ENCODE results near the gene NELL2.
A peak's percentile ranks its signal among the peaks of the same experiment; 100 is the strongest.
"Not testable (repeated sequence)": the region's sequence is repeated elsewhere in the genome, so short reads cannot be mapped to it uniquely, and the experiment has no call there.

The NELL2 gene

GRCh38 chr12:44775901-44776300, 100.2 kb downstream of the NELL2 start:
- no peak for DNase-seq

- peak; percentile 64 to 66 for DNase-seq
These were observed 101.2 kb downstream of the NELL2 start for GRCh38 chr12:44774815-44775411.

- no peak for DNase-seq
These were observed 104.6 kb downstream of the NELL2 start for GRCh38 chr12:44771485-44772021.

GRCh38 chr12:44765796-44766195, 110.3 kb downstream of the NELL2 start:
- DNase-seq: no peak

DNA sequence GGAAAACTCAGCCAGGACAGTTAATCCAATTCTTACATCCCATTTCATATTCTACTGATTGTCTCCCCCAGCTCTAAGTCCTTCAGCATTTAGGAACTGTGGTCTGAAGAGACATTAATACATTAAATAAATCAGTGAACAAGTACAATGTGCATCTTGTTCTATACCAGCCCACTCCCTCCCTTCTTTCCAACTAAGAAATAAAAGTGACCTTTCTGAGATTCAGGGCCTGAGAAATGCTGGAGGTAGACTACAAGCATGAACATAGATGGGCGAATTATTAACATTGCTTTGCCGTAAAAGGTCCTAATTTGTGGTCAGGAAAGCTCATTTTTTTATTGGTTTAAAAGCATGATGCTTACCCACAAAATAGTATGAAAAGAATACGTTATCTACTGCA, 113.1 kb downstream of the NELL2 start:
- DNase-seq: no peak

- no peak for DNase-seq
These were observed 116.8 kb downstream of the NELL2 start for GRCh38 chr12:44759289-44759688.

GRCh38 chr12:44750468-44750867, 125.6 kb downstream of the NELL2 start:
- no peak for DNase-seq

GRCh38 chr12:44749566-44749965, 126.5 kb downstream of the NELL2 start:
- DNase-seq: no peak

DNA sequence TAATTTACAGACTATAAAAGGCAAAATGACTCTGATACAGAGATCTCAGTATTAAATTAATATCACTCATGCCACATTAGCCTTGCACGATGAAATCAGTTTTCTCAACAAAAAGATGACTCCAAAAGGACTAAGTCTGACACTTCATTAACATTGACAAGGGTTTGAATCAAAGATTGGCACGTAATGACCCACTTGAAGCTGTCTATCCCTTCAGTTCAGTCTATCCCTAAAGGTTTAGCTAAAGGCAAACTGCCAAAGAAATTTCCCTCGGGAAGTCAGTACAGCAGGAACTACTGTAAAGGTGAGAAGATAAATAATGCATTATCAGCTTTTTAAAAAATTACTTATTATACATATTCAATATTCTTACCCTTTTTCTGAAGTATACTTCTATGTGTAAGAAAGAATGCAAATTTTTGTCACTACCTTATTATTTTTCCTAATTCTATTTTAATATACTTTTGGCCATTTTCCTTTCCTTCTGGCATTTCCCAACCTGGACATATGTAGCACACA, 127.1 kb downstream of the NELL2 start:
- no peak for DNase-seq

- not testable (repeated sequence) for DNase-seq
These were observed 134.7 kb downstream of the NELL2 start for GRCh38 chr12:44741292-44741980.

GRCh38 chr12:44738051-44738450, 138.1 kb downstream of the NELL2 start:
- DNase-seq: no peak

DNA sequence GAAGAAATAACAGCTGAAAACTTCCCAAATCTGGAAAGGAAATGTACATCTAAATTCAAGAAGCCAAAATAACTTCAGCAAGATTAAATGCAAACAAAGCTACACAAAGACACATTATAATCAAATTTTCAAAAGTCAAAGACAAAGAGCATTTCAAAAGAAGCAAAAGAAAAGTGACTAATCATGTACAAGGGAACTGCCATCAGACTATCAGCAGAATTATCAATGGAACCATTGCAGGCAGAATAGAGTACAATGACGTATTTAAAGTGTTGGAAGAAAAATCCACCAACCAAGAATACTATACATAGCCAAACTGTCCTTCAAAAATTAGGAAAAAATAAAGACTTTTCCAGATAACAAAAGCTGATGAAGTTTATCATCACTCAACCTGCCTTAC, 147.5 kb downstream of the NELL2 start:
- DNase-seq: no peak

- no peak for DNase-seq
These were observed 155.8 kb downstream of the NELL2 start for GRCh38 chr12:44720265-44720664.

- DNase-seq: no peak
These were observed 158.5 kb downstream of the NELL2 start for GRCh38 chr12:44717612-44718011.

DNA sequence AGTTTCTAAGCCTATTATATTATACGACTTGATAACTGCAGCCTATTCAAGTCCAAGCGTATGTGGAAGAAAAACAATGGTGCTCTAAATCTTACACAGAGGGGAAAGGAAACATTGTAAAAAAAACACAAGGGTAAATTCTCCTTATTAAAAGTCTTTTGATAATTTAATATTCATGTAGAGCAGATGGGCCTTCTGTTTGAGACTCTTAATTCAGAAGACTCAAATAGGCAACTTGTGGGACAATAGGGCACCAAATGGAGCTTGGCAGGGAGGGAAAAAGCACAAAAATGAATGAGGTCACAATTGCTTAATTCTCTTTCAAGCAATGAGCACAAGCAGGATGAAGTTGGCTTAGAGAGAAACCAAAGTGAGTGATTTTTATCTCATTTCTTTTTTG, 159.4 kb downstream of the NELL2 start:
- DNase-seq: no peak

GRCh38 chr12:44711736-44712135, 164.4 kb downstream of the NELL2 start:
- DNase-seq: no peak

- DNase-seq: no peak
These were observed 166.9 kb downstream of the NELL2 start for GRCh38 chr12:44709166-44709565.

- no peak for DNase-seq
These were observed 167.9 kb downstream of the NELL2 start for GRCh38 chr12:44708218-44708617.

DNA sequence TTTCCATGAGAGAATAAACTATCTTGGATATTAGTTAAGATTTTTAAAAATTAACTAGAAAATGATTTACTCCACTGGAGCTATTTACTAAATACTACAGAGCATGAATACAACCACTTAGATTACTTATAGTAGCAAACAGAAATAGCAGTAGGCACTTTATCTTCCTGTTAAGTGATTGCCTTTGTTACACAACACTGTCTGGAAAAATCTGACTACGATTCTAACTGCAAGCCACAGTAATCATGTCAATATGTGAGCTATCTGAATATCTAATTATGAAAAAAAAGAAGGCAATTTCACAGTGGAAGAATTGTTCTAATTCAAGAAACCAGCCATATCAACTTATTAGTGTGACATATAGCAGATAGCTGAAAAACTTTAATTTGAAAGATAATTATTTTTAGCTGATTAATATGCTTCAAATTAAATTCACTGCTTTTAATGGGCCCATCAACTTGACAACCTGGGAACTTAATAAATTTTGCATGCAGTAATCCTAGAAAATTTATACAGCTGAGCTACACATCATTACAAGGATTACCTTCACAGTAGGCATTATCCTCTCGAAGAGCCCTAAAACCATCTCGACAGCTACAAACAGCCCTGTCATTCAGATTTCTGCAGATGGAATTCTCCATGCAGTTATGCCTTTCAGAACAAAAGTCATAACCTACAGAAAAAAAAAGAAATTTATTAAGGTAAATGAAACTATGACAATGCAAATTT, 172.8 kb downstream of the NELL2 start:
- DNase-seq: no peak

GRCh38 chr12:44697511-44697910, 178.6 kb downstream of the NELL2 start:
- no peak for DNase-seq

GRCh38 chr12:44696542-44696941, 179.6 kb downstream of the NELL2 start:
- DNase-seq: no peak

GRCh38 chr12:44694017-44694416, 182.1 kb downstream of the NELL2 start:
- DNase-seq: no peak

DNA sequence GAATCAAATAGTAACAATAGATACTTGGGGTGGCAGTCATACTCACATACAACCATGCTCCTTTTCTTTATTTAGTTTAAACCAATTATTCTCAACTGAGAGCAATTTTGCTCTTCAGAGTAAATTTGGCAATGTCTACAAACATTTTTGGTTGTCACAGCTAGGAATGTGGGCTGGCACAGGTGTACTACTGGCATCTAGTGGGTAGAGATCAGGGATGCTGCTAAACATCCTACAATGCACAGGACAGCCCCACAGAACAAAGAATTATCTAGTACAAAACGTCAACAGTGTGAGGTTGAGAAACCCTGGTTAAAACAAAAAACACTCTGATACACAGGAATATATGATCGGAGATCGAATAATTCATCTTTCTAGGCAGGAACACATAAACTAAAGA, 186.5 kb downstream of the NELL2 start:
- no peak for DNase-seq
